Measurements from ENCODE around the gene DYNC2I2.

Gene DYNC2I2

GRCh38 chr9:128614728-128615127 is 41.9 kb downstream of the DYNC2I2 start:
- Histone ChIP-seq H3K9me3 (ENCODE audit: control extremely low read depth in 1 of 5, control insufficient read depth in 4 of 5, insufficient read depth in 2 of 5, low read depth in 1 of 5, low read length in 4 of 5) (no peaks in the 10 kb centered on the region), H3K27ac (ENCODE audit: insufficient read depth in 1 of 2, low read depth in 1 of 2, low read length in 2 of 2, poor library complexity in 1 of 2, severe bottlenecking in 2 of 2) (no peak overlapping the region), H3K36me3 (ENCODE audit: control insufficient read depth in 4 of 4, insufficient read depth in 4 of 4, low read length in 3 of 4) (peaks cover 28 to 95% (median 65%) of the 10 kb centered on the region in 4 experiments), H3K4me1 (ENCODE audit: control extremely low read depth in 1 of 4, control insufficient read depth in 4 of 4, insufficient read depth in 4 of 4, low read length in 3 of 4) (no peaks in the 10 kb centered on the region), H3K27me3 (replicated peaks in 2 of 5; ENCODE audit: control insufficient read depth in 4 of 5, insufficient read depth in 5 of 5, low read length in 4 of 5) (no peaks in the 10 kb centered on the region), H3K4me3 (ENCODE audit: control insufficient read depth in 1 of 7, extremely low read depth in 1 of 7, insufficient read depth in 4 of 7, low read depth in 2 of 7, low read length in 6 of 7) (no peak overlapping the region)
- ChIA-PET POLR2A (no interaction called here), CTCF (no interaction called here)
- DNase-seq, result no peak
- WGBS (ENCODE audit: insufficient coverage), result no CpG with 5 or more reads among the region's 1 CpG

GRCh38 chr9:128611600-128612394 is 44.9 kb downstream of the DYNC2I2 start:
- CTCF ChIA-PET, result interaction anchor here (1.2 to 1.6 kb wide), 3 partner anchors 9 to 79 kb away, joined by 3 to 5 read pairs (median 4); no protein-coding TSS in a partner anchor
- H3K4me1 ChIP-seq (ENCODE audit: control extremely low read depth in 1 of 4, control insufficient read depth in 4 of 4, insufficient read depth in 4 of 4, low read length in 3 of 4), result no peaks in the 10 kb centered on the region
- H3K4me3 ChIP-seq (ENCODE audit: control insufficient read depth in 1 of 7, extremely low read depth in 1 of 7, insufficient read depth in 4 of 7, low read depth in 2 of 7, low read length in 6 of 7), result no peak overlapping the region
- POLR2A ChIA-PET, result no interaction called here
- peaks cover 31 to 96% (median 64%) of the 10 kb centered on the region in 4 experiments for H3K36me3 ChIP-seq (ENCODE audit: control insufficient read depth in 4 of 4, insufficient read depth in 4 of 4, low read length in 3 of 4)
- peak overlapping the region in 1 of 2 experiments; percentile 21 for H3K27ac ChIP-seq (ENCODE audit: insufficient read depth in 1 of 2, low read depth in 1 of 2, low read length in 2 of 2, poor library complexity in 1 of 2, severe bottlenecking in 2 of 2)
- no peaks in the 10 kb centered on the region for H3K9me3 ChIP-seq (ENCODE audit: control extremely low read depth in 1 of 5, control insufficient read depth in 4 of 5, insufficient read depth in 2 of 5, low read depth in 1 of 5, low read length in 4 of 5)
- H3K27me3 ChIP-seq (replicated peaks in 2 of 5; ENCODE audit: control insufficient read depth in 4 of 5, insufficient read depth in 5 of 5, low read length in 4 of 5), result no peaks in the 10 kb centered on the region
- DNase-seq, result no peak
- 100% methylated on average over 11 of the region's 12 CpGs for WGBS (ENCODE audit: insufficient coverage)

- 100% methylated on average over 3 of the region's 3 CpGs for WGBS (ENCODE audit: insufficient coverage)
- peak in 1 of 3 donors; percentile 4 for DNase-seq
- ChIA-PET CTCF (interaction anchor here (1.2 to 1.6 kb wide), 2 partner anchors 31 to 80 kb away, joined by 3 to 4 read pairs; no protein-coding TSS in a partner anchor), POLR2A (no interaction called here)
- H3K4me1 ChIP-seq (ENCODE audit: control extremely low read depth in 1 of 4, control insufficient read depth in 4 of 4, insufficient read depth in 4 of 4, low read length in 3 of 4), result no peaks in the 10 kb centered on the region
- no peaks in the 10 kb centered on the region for H3K27me3 ChIP-seq (replicated peaks in 2 of 5; ENCODE audit: control insufficient read depth in 4 of 5, insufficient read depth in 5 of 5, low read length in 4 of 5)
- H3K4me3 ChIP-seq (ENCODE audit: control insufficient read depth in 1 of 7, extremely low read depth in 1 of 7, insufficient read depth in 4 of 7, low read depth in 2 of 7, low read length in 6 of 7), result no peak overlapping the region
- no peaks in the 10 kb centered on the region for H3K9me3 ChIP-seq (ENCODE audit: control extremely low read depth in 1 of 5, control insufficient read depth in 4 of 5, insufficient read depth in 2 of 5, low read depth in 1 of 5, low read length in 4 of 5)
- H3K36me3 ChIP-seq (ENCODE audit: control insufficient read depth in 4 of 4, insufficient read depth in 4 of 4, low read length in 3 of 4), result peaks cover 31 to 93% (median 63%) of the 10 kb centered on the region in 4 experiments
- H3K27ac ChIP-seq (ENCODE audit: insufficient read depth in 1 of 2, low read depth in 1 of 2, low read length in 2 of 2, poor library complexity in 1 of 2, severe bottlenecking in 2 of 2), result no peak overlapping the region
Observed at GRCh38 chr9:128610897-128611296, 45.8 kb downstream of the DYNC2I2 start.

DNA sequence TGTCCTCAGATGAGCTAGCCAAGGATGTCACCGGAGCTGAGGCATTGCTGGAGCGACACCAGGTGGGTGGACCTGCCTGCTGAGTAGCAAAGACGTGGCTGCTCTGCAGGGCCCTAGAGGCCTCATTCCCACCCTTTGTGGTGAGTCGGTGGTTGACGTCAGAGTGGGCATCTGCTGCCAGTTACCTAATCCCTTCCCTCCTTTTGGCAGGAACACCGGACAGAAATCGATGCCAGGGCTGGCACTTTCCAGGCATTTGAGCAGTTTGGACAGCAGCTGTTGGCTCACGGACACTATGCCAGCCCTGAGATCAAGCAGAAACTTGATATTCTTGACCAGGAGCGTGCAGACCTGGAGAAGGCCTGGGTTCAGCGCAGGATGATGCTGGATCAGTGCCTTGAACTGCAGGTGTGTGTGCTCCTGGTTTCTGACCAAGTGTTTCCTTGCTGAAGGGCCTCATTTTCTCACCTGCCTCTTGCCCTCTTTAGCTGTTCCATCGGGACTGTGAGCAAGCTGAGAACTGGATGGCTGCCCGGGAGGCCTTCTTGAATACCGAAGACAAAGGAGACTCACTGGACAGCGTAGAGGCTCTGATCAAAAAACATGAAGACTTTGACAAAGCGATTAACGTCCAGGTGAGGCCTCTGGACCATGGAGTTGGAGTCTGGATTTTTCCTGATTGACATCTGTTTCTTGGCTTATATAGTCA is 48.9 kb downstream of the DYNC2I2 start:
- CTCF ChIA-PET, result interaction anchor here (1.0 kb wide), 1 partner anchor 335 kb away, joined by 3 read pairs; no protein-coding TSS in a partner anchor
- Histone ChIP-seq H3K36me3 (ENCODE audit: control insufficient read depth in 4 of 4, insufficient read depth in 4 of 4, low read length in 3 of 4) (peaks cover 23 to 86% (median 63%) of the 10 kb centered on the region in 4 experiments), H3K4me1 (ENCODE audit: control extremely low read depth in 1 of 4, control insufficient read depth in 4 of 4, insufficient read depth in 4 of 4, low read length in 3 of 4) (no peaks in the 10 kb centered on the region), H3K4me3 (ENCODE audit: control insufficient read depth in 1 of 7, extremely low read depth in 1 of 7, insufficient read depth in 4 of 7, low read depth in 2 of 7, low read length in 6 of 7) (no peak overlapping the region), H3K27ac (ENCODE audit: insufficient read depth in 1 of 2, low read depth in 1 of 2, low read length in 2 of 2, poor library complexity in 1 of 2, severe bottlenecking in 2 of 2) (no peak overlapping the region), H3K9me3 (ENCODE audit: control extremely low read depth in 1 of 5, control insufficient read depth in 4 of 5, insufficient read depth in 2 of 5, low read depth in 1 of 5, low read length in 4 of 5) (no peaks in the 10 kb centered on the region), H3K27me3 (replicated peaks in 2 of 5; ENCODE audit: control insufficient read depth in 4 of 5, insufficient read depth in 5 of 5, low read length in 4 of 5) (no peaks in the 10 kb centered on the region)
- no peak for DNase-seq
- WGBS (ENCODE audit: insufficient coverage), result 95% methylated on average over 16 of the region's 16 CpGs
- POLR2A ChIA-PET, result interaction anchor here (0.6 kb wide), 1 partner anchor 566 kb away, joined by 6 read pairs; no protein-coding TSS in a partner anchor

DNA sequence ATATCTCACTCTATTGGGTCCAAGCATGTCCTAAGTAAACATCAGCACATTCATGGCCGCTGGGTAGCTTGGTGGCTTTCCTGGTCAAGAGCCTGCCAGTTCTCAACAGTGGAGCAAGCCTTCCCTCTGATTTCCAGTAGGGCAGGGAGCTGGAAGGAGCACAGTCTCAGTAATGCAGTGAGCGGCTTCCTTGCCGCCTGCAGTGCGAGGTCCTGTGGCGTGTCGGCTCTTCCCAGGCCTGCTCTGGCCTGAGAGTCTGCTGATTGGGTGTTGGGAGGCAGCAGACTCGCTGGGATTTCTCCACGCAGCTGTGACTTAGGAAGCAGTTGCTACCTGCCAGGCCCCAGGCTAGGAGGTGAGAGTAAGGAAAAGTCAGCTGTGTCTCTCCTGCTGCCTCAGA is 53.0 kb downstream of the DYNC2I2 start:
- WGBS (ENCODE audit: insufficient coverage), result 100% methylated on average over 4 of the region's 8 CpGs
- Histone ChIP-seq H3K36me3 (ENCODE audit: control insufficient read depth in 4 of 4, insufficient read depth in 4 of 4, low read length in 3 of 4) (peaks cover 18 to 70% (median 48%) of the 10 kb centered on the region in 4 experiments), H3K4me1 (ENCODE audit: control extremely low read depth in 1 of 4, control insufficient read depth in 4 of 4, insufficient read depth in 4 of 4, low read length in 3 of 4) (no peaks in the 10 kb centered on the region), H3K27ac (ENCODE audit: insufficient read depth in 1 of 2, low read depth in 1 of 2, low read length in 2 of 2, poor library complexity in 1 of 2, severe bottlenecking in 2 of 2) (no peak overlapping the region), H3K4me3 (ENCODE audit: control insufficient read depth in 1 of 7, extremely low read depth in 1 of 7, insufficient read depth in 4 of 7, low read depth in 2 of 7, low read length in 6 of 7) (no peak overlapping the region), H3K9me3 (ENCODE audit: control extremely low read depth in 1 of 5, control insufficient read depth in 4 of 5, insufficient read depth in 2 of 5, low read depth in 1 of 5, low read length in 4 of 5) (no peaks in the 10 kb centered on the region), H3K27me3 (replicated peaks in 2 of 5; ENCODE audit: control insufficient read depth in 4 of 5, insufficient read depth in 5 of 5, low read length in 4 of 5) (no peaks in the 10 kb centered on the region)
- no peak for DNase-seq
- ChIA-PET CTCF (interaction anchor here (1.7 kb wide), 1 partner anchor 8 kb away, joined by 5 read pairs; no protein-coding TSS in a partner anchor), POLR2A (no interaction called here)

DNA sequence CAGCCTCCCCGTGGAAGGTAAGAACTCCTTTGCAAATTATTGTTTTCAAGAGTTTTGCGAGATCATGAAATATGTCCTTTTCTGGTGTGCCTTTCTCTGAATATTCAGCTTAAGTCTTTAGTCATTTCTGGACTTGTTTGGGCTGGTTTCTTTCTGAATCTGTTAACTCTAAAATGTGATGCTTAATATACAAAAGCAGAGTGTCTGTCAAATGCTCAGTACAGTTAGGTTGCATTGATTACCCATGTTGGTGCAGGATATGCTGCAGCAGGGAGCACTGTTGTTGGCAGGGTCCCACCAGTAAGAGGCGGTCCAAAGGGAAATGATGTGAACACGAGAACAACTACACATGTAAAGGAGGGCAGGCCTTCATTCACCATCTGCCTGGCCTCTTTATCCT is 56.5 kb downstream of the DYNC2I2 start:
- Histone ChIP-seq H3K4me3 (ENCODE audit: control insufficient read depth in 1 of 7, extremely low read depth in 1 of 7, insufficient read depth in 4 of 7, low read depth in 2 of 7, low read length in 6 of 7) (no peak overlapping the region), H3K36me3 (ENCODE audit: control insufficient read depth in 4 of 4, insufficient read depth in 4 of 4, low read length in 3 of 4) (peaks cover 24 to 61% (median 36%) of the 10 kb centered on the region in 4 experiments), H3K27me3 (replicated peaks in 2 of 5; ENCODE audit: control insufficient read depth in 4 of 5, insufficient read depth in 5 of 5, low read length in 4 of 5) (no peaks in the 10 kb centered on the region), H3K9me3 (ENCODE audit: control extremely low read depth in 1 of 5, control insufficient read depth in 4 of 5, insufficient read depth in 2 of 5, low read depth in 1 of 5, low read length in 4 of 5) (no peaks in the 10 kb centered on the region), H3K4me1 (ENCODE audit: control extremely low read depth in 1 of 4, control insufficient read depth in 4 of 4, insufficient read depth in 4 of 4, low read length in 3 of 4) (no peaks in the 10 kb centered on the region), H3K27ac (ENCODE audit: insufficient read depth in 1 of 2, low read depth in 1 of 2, low read length in 2 of 2, poor library complexity in 1 of 2, severe bottlenecking in 2 of 2) (no peak overlapping the region)
- ChIA-PET CTCF (no interaction called here), POLR2A (no interaction called here)
- 100% methylated on average over 3 of the region's 4 CpGs for WGBS (ENCODE audit: insufficient coverage)
- no peak for DNase-seq

DNA sequence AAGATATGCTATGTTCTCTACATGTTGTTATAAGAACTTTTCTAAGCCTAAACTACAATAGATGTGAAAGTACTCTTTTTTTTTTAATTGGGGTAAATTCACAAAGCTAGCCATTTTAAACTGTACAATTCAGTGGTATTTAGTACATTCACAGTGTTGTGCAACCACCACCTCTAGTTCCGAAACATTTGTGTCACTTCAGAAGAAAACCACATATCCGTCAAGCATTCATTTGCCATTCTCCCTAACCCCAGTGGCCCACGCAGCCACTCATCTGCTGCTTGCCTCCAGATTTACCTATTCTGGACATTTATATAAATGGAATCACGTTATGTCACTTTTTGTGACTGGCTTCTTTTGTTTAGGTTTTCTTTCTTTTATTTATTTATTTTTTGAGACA is 61.2 kb downstream of the DYNC2I2 start:
- DNase-seq, result no peak
- Histone ChIP-seq H3K4me3 (ENCODE audit: control insufficient read depth in 1 of 7, extremely low read depth in 1 of 7, insufficient read depth in 4 of 7, low read depth in 2 of 7, low read length in 6 of 7) (no peak overlapping the region), H3K9me3 (ENCODE audit: control extremely low read depth in 1 of 5, control insufficient read depth in 4 of 5, insufficient read depth in 2 of 5, low read depth in 1 of 5, low read length in 4 of 5) (no peaks in the 10 kb centered on the region), H3K4me1 (ENCODE audit: control extremely low read depth in 1 of 4, control insufficient read depth in 4 of 4, insufficient read depth in 4 of 4, low read length in 3 of 4) (no peaks in the 10 kb centered on the region), H3K27ac (ENCODE audit: insufficient read depth in 1 of 2, low read depth in 1 of 2, low read length in 2 of 2, poor library complexity in 1 of 2, severe bottlenecking in 2 of 2) (no peak overlapping the region), H3K36me3 (ENCODE audit: control insufficient read depth in 4 of 4, insufficient read depth in 4 of 4, low read length in 3 of 4) (peaks cover 31 to 80% (median 46%) of the 10 kb centered on the region in 4 experiments), H3K27me3 (replicated peaks in 2 of 5; ENCODE audit: control insufficient read depth in 4 of 5, insufficient read depth in 5 of 5, low read length in 4 of 5) (no peaks in the 10 kb centered on the region)
- POLR2A ChIA-PET, result no interaction called here
- WGBS (ENCODE audit: insufficient coverage), result 100% methylated on average over 2 of the region's 4 CpGs
- CTCF ChIA-PET, result interaction anchor here (0.9 to 1.2 kb wide), 2 partner anchors 17 to 26 kb away, joined by 3 read pairs; no protein-coding TSS in a partner anchor

Measured in common myeloid progenitor, CD34-positive (primary cell).